H54 (cell line): Measurements from ENCODE around the gene RAB6A.
"Not testable (repeated sequence)": the region's sequence is repeated elsewhere in the genome, so short reads cannot be mapped to it uniquely, and the experiment has no call there.

Experiments used
- DNase-seq: peaks from one replicate; pipeline ENCODE4 v3.0.0; 2011; ENCODE audit warnings: low spot score, mixed read lengths; ENCODE audit not compliant: insufficient read length
- FAIRE-seq: peaks from 3 replicates; lab custom pipeline; 2011; peaks lifted over from hg19 to GRCh38; lab: Jason Lieb, UNC
- POLR2A ChIP-seq: IDR thresholded peaks from 2 replicates; pipeline ENCODE4 v1.6.1; 2011; ENCODE audit warnings: low read depth, mild to moderate bottlenecking, low read length

The RAB6A gene

DNA sequence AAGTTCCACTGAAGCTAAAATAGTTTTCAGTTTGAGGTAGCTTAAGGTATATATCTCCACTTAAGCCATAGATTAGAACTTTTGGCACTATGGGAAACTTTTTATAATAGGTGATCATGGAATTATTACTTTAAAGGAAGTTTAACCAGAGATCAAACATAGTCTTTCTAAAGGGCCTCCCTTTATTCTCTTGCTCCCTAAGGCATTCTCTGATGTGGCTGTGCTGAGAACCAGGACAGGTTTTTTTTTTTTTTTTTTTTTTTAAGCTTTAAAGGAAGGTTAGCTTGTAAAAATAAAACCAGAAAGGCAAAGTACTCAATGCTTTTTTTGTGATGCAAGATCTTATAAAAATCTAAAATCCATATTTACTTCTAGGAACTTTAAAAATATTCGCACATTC is 23.9 kb upstream of the RAB6A start:
- no peak for TF ChIP-seq POLR2A
- DNase-seq (no peak), FAIRE-seq (no peak)

DNA sequence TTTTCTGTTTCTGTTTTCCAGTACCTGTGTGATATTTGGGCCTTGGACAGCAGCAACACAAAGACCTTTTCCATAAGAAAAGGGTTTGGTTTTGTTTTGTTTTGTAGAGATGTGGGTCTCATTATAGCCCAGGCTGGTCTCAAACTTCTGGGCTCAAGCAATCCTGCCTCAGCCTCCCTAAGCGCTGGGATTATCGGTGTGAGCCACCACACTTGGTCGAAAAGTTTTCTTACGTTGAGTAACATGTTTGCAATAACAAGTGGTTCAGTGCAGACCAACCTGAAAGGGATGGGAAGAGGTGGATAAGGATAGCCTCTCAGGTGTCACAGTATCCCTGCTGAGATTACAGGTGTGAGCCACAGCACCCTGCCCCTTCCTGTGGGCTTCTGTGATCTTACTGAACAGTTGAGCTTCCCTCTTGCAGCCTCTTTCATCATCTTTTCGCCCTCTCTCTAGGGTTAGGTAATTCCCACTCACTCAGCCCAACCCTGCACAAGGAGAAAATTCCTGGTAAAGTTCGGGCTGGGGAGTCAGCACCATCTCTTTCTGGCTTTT is 23.3 kb upstream of the RAB6A start:
- FAIRE-seq: no peak
- no peak for DNase-seq
- TF ChIP-seq POLR2A: no peak

DNA sequence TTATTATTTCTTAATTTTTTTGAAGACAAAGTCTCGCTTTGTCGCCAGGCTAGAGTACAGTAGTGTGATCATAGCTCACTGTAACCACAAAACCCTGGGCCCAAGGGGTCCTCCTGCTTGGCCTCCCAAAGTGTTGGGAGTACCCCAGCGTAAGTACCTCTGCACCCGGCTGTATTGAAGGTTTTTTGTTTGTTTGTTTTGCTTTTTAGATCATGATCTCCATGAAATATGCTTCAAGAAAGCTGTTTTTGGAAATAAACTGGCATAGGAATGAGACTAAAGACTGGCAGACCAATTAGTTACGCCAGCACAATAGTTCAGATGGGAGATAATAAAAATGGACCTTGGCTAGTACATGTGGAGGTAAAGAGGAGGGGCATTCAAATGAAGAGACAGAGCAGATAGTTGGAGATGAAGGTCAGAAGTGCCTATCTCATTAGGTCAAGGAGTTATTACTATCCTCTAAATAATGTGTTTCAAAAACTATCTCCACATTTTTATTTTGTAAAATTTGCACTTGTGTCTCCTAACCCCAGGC is 22.7 kb upstream of the RAB6A start:
- FAIRE-seq (no peak), DNase-seq (no peak)
- no peak for TF ChIP-seq POLR2A

DNA sequence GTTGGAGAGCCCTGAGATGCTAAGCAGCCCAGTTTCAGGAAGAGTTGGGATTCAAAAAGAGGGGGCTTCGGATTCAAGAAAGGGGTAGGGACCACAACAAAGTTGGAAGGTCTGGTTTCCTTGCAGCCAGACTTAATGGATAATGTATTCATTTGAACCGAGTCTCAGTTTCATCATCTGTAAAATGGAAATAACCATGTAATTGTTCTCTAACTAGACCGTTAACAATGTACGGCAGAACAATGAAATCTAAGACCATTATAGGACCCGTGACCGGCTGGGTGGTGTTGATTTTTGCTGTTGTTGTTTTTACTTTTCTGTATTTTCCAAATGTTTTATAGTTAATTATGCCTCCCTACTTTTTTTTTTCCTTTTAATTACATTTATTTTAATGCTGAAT is 20.4 kb upstream of the RAB6A start:
- FAIRE-seq: no peak

DNA sequence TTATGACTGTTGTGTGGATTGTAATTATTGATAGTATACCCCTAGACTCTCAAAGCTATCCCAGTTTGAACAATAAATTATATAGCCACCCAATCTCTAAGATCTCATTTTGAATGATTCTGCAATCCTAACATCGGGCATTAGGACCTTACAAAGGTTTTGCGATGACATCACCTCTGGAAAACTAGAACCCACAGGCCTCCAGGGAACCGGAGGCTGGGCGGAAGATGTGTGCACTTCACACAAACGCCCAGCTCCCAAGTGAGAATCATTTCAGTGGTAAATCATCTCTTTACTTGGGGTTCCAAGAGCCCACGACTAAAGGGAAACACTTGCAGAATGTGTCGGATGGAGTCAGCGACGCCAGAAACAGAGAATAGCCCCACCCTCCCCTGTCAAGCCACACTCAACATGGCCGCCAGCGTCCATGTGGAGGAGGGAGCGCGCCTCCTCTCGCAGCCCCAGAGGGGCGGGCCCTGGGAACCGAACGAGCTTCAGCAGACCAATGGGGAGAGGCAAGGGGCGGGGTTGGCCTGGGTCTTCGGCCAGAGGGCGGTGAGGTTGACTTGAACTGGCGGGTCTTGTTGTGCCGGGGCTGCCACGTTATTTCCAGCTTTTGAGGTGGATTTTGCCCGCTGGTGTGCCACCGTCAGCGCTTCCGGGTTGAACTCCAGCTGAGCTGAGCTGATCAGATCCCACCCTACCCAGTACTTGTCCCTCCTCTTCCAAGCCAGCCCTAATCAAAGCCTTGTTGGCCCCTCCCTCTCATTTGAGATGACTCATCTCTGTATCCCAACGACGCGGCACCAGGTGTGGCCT is 18.4 kb upstream of the RAB6A start:
- FAIRE-seq (peak; percentile 95), DNase-seq (peak; percentile 95)
- TF ChIP-seq POLR2A: peak; percentile 27

More for the DNA sequence above, 20.4 kb upstream of the RAB6A start:
- no peak for DNase-seq
- no peak for TF ChIP-seq POLR2A

DNA sequence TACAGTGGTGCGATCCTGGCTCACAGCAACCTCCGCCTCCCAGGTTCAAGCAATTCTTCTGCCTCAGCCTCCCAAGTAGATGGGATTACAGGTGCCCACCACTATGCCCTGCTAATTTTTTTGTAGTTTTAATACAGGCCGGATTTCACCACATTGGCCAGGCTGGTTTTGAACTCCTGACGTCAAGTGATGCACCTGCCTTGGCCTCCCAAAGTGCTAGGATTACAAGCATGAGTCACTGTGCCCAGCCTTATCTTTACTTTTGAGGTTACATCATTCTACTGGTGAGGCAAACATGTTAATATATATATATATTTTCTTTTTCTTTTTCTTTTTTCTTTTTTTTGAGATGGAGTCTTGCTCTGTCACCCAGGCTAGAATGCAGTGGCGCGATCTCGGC is 9.9 kb upstream of the RAB6A start:
- DNase-seq, FAIRE-seq: not testable (repeated sequence)

DNA sequence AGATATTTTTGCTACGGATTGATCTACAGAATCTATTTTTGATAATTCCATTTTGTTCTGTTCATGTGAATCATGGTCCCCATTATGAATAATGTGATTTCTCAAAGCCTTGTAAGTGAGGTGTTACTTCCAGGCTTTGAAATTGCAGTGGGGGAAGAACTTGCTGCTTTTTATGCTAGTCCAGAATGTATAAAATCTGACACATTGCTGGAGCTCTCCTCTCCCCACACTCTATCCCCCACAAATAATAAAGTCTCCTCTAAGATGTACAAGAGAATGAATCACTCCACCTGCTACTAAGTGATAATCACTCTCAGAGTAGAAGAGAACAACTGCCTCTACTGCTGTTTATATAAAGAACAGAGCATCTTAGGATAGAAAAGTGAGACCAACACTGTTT is 5.9 kb upstream of the RAB6A start:
- FAIRE-seq: no peak
- DNase-seq: no peak
- no peak for TF ChIP-seq POLR2A

DNA sequence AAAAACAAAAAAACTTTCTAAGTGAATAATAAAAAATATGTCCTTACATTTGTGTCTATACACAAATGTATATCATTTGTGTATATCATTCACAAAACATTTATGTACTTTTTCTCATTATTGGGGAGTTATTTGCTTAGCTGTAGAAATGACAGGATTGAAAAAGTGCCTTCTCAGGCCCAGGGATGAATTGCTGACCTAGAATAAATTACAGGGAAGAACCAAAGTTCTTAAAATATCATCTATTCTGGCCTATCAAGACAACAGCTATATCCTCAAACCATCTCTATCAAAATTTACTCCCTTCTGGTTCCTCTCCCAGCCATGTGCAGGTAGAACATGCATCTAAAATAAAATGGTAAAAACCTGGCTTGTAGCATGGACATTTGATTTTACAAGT is 1.9 kb upstream of the RAB6A start:
- DNase-seq (no peak), FAIRE-seq (no peak)
- no peak for TF ChIP-seq POLR2A

DNA sequence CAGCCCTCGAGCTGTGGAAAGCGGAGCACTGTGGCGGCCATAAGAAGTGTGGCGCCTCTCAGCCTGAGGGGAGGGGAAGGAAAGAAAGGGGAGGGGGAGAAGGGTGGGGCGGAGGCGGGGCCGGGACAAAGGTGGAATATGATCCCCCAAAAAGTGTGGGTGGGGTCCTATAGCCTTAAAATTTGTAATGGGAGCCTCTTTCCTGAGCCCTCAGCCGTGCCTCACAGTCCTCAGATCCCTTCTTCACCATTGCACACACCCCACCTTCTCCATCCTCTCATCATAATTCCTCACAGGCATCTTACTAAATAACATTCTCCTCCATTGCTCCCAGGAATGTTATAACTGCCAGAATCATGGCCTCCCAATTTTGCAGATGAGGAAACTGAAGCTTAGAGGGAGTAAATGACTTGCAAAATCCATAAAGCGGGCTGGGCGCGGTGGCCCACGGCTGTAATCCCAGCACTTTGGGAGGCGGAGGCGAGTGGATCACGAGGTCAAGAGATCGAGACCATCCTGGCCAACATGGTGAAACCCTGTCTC is 600 bp upstream of the RAB6A start:
- no peak for TF ChIP-seq POLR2A
- no peak for DNase-seq
- FAIRE-seq: no peak

DNA sequence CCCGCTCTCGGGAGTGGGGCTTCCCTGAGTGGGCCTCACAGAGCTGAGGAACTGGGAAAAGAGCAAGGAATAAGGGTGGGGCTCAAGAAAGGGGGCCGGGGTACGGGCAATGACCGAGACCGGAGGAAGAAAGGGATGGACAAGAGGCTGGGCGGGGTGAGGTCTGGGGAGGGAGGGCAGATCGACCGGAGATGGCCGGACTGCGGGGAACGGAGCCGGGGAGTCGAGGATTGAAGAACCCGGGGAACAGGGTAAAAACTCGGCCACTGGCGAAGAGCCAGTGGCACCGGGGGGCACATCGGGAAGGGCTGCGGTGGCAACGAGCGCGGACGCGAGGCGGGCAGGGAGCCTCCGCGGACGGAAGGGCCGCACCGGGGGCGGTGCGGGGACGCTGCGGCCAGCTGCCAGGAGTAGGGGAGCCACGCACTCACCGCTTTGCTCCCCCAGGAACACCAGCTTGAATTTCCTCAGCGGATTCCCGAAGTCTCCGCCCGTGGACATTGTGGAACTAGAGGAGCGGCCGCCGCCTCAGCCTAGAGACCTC is 667 bp downstream of the RAB6A start:
- FAIRE-seq (no peak), DNase-seq (no peak)
- TF ChIP-seq POLR2A: 0 out of 2 replicates have a peak, but pooled peaks have one; percentile 17

DNA sequence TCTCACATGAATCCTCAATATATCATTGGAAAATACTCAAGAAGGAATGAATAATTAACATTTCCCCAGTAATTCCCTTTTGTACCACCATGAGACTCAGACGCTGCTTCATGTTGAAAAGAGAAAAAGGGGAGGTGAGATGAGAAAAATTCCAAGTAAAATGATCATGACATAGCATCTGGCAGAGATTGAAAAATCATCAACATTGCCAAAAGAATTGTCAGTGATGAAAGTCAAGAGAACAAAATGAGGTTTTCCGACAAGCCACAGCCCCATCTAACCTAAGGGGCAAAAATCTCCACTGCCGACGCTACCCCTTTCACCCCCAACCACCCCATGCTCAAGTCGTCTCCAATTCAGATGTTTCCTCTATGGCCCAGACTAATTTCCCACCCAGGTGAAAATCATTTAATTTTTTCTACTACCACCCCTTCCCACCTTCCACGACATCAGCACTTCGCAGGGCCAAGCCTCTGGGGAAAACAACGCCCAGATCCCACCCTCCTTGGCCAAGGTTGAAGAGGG is 1.2 kb downstream of the RAB6A start:
- TF ChIP-seq POLR2A: no peak
- DNase-seq (no peak), FAIRE-seq (no peak)

DNA sequence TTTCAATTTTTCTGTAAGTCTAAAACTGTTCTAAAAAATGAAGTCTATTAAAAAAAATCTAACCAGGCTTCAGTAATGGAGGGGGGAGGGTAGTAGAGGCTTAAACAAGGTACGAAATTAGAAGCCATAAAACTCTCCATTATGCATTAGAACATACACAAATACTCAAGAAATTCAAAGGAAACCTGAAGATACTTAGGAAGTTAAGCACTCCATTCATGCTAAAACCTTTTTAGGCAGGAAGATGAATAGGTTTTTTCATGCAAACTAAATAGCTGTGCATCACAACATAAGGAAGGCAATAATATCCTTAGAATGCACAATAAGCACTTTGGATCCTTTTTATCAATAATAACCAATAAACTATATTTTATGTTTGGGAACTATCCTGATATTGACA is 2.4 kb downstream of the RAB6A start:
- no peak for DNase-seq
- no peak for FAIRE-seq
- no peak for TF ChIP-seq POLR2A

DNA sequence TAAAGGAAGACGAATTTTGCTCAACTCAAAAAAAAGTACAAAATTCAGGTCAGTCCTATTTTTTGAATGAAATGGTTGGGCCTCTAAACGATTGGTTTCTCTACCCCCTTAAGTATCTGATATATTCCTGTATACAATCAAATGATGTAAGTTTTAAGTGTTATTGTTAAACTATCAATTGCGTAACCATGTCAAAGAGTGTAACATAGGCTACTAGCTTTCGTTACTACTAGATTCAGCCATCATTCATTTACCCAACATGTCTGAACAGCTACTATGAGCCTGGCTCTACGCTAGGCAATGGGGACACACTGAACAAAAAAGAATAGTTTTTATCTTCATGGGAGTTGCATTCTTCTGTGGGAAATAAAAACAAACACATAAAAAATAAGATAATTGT is 3.3 kb downstream of the RAB6A start:
- TF ChIP-seq POLR2A: no peak
- FAIRE-seq: no peak
- DNase-seq: no peak

DNA sequence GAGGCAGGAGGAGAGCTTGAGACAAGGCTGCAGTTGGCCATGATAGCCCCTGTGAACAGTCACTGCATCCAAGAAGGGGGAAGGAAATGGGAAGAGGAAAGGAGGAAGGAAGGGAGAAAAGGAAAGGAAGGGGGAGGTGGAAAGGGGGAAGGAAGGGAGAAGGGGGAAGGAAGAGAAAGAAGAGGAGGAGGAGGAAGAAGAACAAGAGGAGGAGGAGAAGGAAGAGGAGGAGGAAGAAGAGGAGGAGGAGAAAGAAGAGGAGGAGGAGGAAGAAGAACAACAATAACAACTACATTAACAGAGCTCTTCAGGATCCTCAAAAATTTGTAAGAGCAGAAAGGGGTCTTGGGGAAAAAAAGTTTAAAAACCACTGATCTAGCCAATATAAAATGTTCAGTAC is 5.2 kb downstream of the RAB6A start:
- FAIRE-seq (no peak), DNase-seq (no peak)
- no peak for TF ChIP-seq POLR2A
